ENCODE results near the gene ZNF576.

DNA sequence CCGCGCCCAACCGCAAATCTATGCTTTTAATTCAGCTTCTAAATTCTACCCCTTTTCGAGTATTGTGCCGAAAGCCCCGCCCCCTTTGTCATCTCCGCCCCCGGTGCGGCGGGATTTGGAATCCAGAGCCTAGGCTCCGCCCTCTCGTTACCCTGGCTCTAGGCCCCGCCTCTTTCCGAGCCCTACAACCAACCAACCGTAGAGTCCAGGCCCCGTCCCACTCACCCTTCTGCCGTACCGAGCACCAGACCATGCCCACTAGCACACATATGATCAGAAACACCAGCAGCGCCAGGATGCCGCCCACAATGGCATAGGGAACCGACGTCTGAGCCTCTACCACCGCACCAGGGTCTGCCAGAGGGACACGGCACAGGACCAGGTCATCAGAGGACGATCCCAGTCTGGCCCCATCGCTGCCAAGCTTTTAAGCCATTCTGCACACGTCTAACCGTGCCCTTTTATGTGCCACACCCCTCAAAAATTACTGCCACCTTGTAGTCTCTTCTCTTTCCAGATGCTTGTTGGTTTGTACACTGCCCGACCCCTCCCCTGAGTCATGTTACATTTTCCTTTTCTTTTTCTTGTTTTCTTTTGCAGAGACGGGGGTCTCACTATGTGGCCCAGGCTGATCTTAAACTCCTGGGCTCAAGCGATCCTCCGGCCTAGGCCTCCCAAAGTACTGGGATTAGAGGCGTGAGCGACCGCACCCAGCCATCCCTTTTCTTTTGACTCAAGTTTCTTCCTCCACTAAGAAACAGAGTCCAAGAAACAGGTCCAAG lies 27.7 kb downstream of the ZNF576 start:
- TF ChIP-seq POLR2A (IDR thresholded peaks at IDR 0.05) (no peak), CTCF (IDR thresholded peaks at IDR 0.05) (no peak), EP300 (IDR thresholded peaks at IDR 0.05) (no peak), POLR2AphosphoS5 (IDR thresholded peaks at IDR 0.05) (no peak)

Data from suprapubic skin (tissue), 4 donors.